Right hindlimb (tissue), 1 donor: ENCODE data around the gene CPS1.

Experiments
- DNase-seq: peaks from one replicate; pipeline ENCODE4 v3.0.0-alpha.2; 2018

CPS1 gene

DNA sequence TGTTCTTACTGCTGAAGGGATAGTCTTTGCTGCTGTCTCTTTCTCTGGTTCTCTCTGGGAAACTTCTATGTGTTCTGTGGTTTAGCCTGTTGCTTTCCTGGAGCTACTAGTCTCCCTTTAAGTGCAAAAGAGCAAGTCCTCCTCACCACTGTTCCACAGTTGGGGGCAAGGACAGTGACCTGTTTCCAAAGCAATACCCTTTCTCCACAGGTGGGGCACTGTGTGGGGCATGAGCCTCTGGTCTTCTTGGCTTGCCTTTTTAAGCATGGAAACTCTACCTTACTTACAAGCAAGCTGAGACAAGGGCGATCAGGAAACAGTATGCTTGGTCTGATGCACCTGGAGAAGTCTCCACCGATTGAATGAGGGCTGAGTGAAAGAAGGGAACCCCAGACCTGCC lies 156.7 kb downstream of the CPS1 start:
- no peak for DNase-seq

DNA sequence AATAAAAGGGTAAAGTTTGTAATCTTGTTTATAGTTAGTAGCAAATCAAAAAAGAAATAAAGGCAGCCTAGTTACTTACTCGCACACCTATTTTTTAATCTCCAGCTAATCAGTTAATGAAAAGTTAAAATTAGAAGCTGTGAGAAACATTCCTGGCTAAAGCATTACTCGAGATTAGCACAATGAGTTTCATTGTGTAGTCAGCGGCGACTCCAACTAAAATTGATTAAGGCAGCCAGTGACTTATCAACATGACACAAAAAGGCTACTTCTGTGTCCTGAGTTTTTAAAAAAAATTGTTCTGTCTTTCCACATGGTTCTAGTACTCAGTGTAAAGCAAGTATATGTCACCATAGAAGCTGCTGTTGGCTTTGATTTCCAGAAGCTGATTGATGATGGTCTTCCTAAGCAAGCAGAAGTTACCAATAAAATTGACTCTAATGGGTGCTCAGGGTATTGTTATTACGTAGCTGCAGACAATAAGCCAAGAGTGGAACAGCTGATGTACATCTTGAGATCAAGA lies 159.2 kb downstream of the CPS1 start:
- no peak for DNase-seq

DNA sequence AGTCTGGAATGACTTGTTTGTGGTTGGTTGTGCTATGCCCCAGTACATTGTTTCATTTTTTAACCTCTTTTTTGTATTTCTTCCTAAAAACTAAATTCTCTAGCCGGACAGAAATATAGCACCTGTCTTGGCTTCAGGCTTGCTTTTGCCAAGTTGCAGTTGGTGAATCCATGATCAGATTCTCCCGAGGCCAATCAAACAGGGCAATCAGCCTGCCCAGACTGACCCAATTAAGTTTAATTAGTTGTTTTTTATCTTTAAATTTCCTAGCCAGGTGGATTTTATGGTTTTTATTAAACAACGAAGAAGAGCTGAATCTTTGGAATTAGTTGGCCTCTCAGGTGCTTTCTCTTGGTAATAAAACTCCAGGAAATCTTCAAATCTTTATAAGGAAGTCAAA lies 162.1 kb downstream of the CPS1 start:
- no peak for DNase-seq

DNA sequence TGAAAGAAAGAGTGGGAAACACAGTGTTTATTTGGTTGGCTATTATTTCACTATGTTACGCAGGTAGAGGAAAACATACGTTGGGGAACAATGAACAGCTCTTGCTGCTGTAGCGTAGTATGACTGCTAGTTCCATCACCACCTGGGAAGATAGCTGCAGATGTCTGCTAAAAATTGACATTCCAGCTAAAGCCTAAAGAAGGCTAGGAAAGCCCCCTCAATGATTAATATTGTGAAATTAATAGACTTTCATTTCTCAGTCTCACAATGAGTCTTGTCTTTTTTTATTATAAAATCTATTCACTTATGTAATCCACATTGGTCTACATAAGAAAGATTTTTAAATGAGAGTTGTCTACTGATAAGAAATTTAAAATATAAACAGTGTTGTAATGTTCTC lies 165.7 kb downstream of the CPS1 start:
- no peak for DNase-seq

DNA sequence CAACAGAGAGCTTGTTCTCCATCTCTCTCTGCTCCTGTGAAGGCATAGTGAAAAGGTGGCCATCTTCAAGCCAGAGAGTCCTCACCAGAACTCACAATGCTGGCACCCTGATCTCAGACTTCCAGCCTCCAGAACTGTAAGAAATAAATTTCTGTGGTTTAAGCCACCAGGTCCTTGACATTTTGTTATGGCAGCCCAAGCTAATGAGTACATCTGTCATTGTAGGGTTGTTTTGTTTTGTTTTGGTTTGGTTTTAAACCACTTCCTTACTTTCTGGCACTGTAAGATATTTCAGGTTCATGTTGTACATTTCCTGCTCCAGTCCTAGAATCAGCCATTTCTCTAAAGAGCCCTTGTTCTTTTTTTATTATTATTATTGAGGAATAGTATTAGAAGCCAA lies 171.2 kb downstream of the CPS1 start:
- DNase-seq: no peak
